ENCODE results near the gene GPS2. TPM values are rescaled to one million over a fixed set of nuclear protein-coding genes. Genes with fewer than 3 reads are reported as not detected.

GPS2 gene
- total and polyA plus RNA-seq, 10 donors = 54.1 to 123 (median 68.1) TPM

DNA sequence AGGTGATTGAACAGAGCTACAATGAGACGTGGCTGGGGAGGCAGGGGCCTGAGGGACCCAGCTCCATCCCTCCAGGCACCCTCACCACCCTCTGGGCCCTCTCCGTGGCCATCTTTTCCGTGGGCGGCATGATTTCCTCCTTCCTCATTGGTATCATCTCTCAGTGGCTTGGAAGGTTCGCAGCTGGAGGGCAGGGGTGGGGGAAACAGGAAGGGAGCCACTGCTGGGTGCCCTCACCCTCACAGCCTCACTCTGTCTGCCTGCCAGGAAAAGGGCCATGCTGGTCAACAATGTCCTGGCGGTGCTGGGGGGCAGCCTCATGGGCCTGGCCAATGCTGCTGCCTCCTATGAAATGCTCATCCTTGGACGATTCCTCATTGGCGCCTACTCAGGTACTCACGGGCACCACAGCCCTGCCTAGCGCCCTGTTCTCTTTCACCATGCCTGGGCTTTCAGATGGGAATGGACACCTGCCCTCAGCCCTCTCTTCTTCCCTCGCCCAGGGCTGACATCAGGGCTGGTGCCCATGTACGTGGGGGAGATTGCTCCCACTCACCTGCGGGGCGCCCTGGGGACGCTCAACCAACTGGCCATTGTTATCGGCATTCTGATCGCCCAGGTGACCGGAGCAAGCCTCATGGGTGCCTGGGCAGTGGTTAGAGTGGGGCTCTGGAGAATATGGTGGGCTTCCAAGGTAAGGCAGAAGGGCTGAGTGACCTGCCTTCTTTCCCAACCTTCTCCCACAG is 31.5 kb downstream of the GPS2 start:
- H3K36me3 ChIP-seq = no peaks in the 10 kb centered on the region
- no peak for DNase-seq
- intact Hi-C loops (cut with DNase I; ENCODE audit: low total_unique reads) = no loop called here
- H3K4me3 ChIP-seq = no peak overlapping the region
- peaks cover 17 to 34% (median 30%) of the 10 kb centered on the region in 6 donors for H3K4me1 ChIP-seq
- TF ChIP-seq CTCF (IDR thresholded peaks at IDR 0.05 in 8 of 11, conservative IDR thresholded peaks at IDR 0.05 in 3 of 11) = no peak
- TF ChIP-seq POLR2AphosphoS5 (IDR thresholded peaks at IDR 0.05) = no peak
- TF ChIP-seq POLR2A (IDR thresholded peaks at IDR 0.05) = no peak
- H3K27me3 ChIP-seq (replicated peaks in 1 of 7) = peaks cover 0 to 81% (median 20%) of the 10 kb centered on the region in 7 donors
- 77 to 82% (median 79%) methylated on average over 14 to 18 of the region's 18 CpGs for WGBS, 5 donors
- no peak overlapping the region for H3K27ac ChIP-seq
- no peaks in the 10 kb centered on the region for H3K9me3 ChIP-seq

GRCh38 chr17:7282752-7283321 is 32.3 kb downstream of the GPS2 start:
- peak overlapping the region in 1 of 8 donors; percentile 60 for H3K27ac ChIP-seq
- no peak for DNase-seq
- peaks cover 0 to 77% (median 20%) of the 10 kb centered on the region in 7 donors for H3K27me3 ChIP-seq (replicated peaks in 1 of 7)
- peak overlapping the region in 2 of 8 donors; percentile 45 to 50 for H3K4me3 ChIP-seq
- H3K36me3 ChIP-seq = no peaks in the 10 kb centered on the region
- intact Hi-C loops (cut with DNase I; ENCODE audit: low total_unique reads) = no loop called here
- 52 to 57% (median 53%) methylated on average over 6 of the region's 6 CpGs for WGBS, 5 donors
- TF ChIP-seq CTCF (IDR thresholded peaks at IDR 0.05 in 8 of 11, conservative IDR thresholded peaks at IDR 0.05 in 3 of 11) = no peak
- no peak for TF ChIP-seq POLR2AphosphoS5 (IDR thresholded peaks at IDR 0.05)
- TF ChIP-seq POLR2A (IDR thresholded peaks at IDR 0.05) = no peak
- peaks cover 17 to 34% (median 30%) of the 10 kb centered on the region in 6 donors for H3K4me1 ChIP-seq
- no peaks in the 10 kb centered on the region for H3K9me3 ChIP-seq

DNA sequence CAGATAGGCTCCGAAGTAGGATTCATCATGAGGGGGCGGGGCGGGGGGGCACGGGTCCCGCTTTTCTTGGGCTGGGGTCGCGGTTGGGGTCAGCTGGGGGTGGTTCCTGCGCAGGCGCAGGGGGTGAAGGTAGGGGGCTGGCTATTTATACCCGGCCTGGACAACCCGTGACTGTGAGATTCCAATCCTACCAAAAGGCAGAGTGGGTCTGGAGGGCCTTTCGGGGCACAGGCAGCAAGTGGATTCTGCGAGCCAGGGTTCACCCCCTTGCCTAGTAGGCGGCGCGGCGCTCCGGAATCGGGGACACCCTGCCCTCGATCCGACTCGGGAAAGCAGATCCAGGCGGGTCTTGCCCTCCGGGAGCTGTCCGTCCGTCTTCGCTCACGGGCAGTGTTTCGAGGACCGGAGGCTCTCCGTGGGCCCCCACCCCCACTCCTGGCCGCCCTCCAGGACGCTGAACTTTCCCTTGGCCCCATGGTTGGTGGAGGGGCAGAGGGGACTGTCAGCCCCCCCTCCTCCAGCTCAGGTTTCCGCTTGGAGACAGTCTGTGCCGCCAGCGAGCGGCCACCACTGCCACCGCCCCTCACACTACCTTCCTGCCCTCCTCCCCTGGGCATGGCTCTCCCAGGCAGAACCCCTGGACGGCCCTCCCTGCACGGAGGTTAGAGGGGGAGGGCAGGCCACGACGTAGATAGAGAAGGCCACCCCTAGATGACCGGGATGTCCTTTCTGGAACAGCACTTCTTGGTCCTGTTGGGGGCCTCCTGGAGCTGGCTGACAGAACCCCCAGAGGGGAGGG is 33.0 kb downstream of the GPS2 start:
- TF ChIP-seq POLR2AphosphoS5 (IDR thresholded peaks at IDR 0.05) = peak in 2 of 3 donors; percentile 28 to 53
- no peak for TF ChIP-seq CTCF (IDR thresholded peaks at IDR 0.05 in 8 of 11, conservative IDR thresholded peaks at IDR 0.05 in 3 of 11)
- H3K4me3 ChIP-seq = peak overlapping the region; percentile 30 to 67 (median 43)
- peak overlapping the region in 2 of 8 donors; percentile 15 to 60 for H3K27ac ChIP-seq
- peaks cover 0 to 70% (median 20%) of the 10 kb centered on the region in 7 donors for H3K27me3 ChIP-seq (replicated peaks in 1 of 7)
- H3K36me3 ChIP-seq = no peaks in the 10 kb centered on the region
- H3K4me1 ChIP-seq = peaks cover 17 to 34% (median 30%) of the 10 kb centered on the region in 6 donors
- no peaks in the 10 kb centered on the region for H3K9me3 ChIP-seq
- peak; percentile 79 for DNase-seq
- intact Hi-C loops (cut with DNase I; ENCODE audit: low total_unique reads) = loop anchor here (2.0 kb wide), 1 partner anchor 15 kb away; no protein-coding TSS in a partner anchor
- WGBS, 5 donors = 1 to 7% (median 3%) methylated on average over 5 to 43 of the region's 43 CpGs

Measured in spleen (tissue), 11 donors.